Stomach (tissue), 4 donors: ENCODE measurements around the gene SORL1.

Experiments used
- EP300 ChIP-seq: sonication (generic); formaldehyde crosslinking; IDR thresholded peaks from one replicate; pipeline ENCODE4 v1.6.1; 2017; ENCODE audit warnings: antibody characterized with exemption
- POLR2A ChIP-seq, 4 donors: fragments of 450-650 bp; IDR thresholded peaks; one replicate each; pipeline ENCODE4 v1.6.1; 2016; ENCODE audit warnings: antibody characterized with exemption in 4 of 4, control low read depth in 2 of 4, mild to moderate bottlenecking in 1 of 4, moderate library complexity in 1 of 4
- POLR2AphosphoS5 ChIP-seq, 3 donors: sonication (generic); formaldehyde crosslinking; IDR thresholded peaks; one replicate each; pipeline ENCODE4 v1.6.1; 2016; ENCODE audit warnings: antibody characterized with exemption in 3 of 3
- TF ChIP-seq, protein P1 (sequence below), 7 experiments: fragments of 450-650 bp in 4 of 7; fragments of 200-600 bp in 3 of 7; sonication (generic) in 3 of 7; IDR thresholded peaks; one replicate each; pipeline ENCODE4 v1.5.1; 2016 to 2019; ENCODE audit warnings: antibody characterized with exemption in 7 of 7, control low read depth in 2 of 7, mild to moderate bottlenecking in 1 of 7

DNA sequence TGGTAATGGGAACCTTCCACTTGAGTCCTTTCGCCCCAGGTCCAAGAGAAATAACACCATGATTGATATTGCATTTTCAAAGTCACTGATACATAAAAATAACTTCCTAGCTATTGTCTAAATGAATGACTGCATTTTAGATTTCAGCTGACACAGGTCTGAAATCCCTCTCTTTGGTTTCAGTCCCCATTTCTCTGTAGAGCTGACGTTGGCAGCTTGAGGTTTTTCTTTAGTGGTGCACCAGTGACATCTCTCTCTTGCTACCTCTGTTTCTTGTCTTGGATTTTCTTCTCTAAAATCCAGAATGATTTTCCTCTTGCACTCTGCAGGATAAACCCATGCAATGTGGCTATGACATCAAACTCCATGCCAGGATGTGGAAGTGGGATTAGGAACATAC is 31.7 kb upstream of the SORL1 start:
- TF ChIP-seq, protein P1, sequence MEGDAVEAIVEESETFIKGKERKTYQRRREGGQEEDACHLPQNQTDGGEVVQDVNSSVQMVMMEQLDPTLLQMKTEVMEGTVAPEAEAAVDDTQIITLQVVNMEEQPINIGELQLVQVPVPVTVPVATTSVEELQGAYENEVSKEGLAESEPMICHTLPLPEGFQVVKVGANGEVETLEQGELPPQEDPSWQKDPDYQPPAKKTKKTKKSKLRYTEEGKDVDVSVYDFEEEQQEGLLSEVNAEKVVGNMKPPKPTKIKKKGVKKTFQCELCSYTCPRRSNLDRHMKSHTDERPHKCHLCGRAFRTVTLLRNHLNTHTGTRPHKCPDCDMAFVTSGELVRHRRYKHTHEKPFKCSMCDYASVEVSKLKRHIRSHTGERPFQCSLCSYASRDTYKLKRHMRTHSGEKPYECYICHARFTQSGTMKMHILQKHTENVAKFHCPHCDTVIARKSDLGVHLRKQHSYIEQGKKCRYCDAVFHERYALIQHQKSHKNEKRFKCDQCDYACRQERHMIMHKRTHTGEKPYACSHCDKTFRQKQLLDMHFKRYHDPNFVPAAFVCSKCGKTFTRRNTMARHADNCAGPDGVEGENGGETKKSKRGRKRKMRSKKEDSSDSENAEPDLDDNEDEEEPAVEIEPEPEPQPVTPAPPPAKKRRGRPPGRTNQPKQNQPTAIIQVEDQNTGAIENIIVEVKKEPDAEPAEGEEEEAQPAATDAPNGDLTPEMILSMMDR (IDR thresholded peaks at IDR 0.05), result no peak
- TF ChIP-seq EP300, result no peak
- no peak for TF ChIP-seq POLR2A (IDR thresholded peaks at IDR 0.05)
- no peak for TF ChIP-seq POLR2AphosphoS5 (IDR thresholded peaks at IDR 0.05)
